ENCODE data around the gene STMP1.
"Not testable (repeated sequence)": the region's sequence is repeated elsewhere in the genome, so short reads cannot be mapped to it uniquely, and the experiment has no call there.

STMP1 gene

DNA sequence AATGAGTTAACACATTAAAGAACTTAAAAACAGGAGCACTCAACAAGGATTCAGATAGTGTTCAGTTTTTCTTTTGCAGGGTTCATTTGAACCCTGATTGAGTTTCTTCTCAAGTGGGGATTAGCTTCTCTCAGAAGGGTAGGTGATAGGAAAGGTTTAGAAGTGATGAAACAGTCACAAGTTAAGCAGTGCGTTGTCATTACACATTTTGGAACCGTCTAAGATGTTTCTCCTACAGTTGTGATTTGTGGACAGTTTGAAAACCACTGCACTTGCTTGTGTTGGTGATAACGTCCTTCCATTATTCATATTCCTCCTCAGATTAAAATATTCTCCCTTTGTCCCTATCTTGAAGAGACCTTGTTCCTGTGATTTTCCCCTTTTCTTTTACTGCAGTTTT lies 2.7 kb downstream of the STMP1 start:
- peak; percentile 43 for DNase-seq

DNA sequence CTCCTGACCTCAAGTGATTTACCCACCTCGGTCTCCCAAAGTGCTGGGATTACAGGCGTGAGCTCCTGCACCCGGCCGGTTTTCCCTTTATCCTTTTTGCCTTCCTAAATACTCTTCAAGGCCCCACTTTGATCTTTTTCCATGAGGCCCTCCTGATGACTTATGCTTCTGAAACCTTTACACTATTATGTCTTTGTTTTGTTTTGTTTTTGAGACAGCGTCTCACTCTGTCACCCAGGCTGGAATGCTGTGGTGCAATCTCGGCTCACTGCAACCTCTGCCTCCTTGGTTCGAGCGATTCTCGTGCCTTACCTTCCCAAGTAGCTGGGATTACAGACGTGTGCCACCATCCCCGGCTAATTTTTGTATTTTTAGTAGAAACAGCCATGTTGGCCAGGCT lies 3.8 kb downstream of the STMP1 start:
- no peak for DNase-seq

DNA sequence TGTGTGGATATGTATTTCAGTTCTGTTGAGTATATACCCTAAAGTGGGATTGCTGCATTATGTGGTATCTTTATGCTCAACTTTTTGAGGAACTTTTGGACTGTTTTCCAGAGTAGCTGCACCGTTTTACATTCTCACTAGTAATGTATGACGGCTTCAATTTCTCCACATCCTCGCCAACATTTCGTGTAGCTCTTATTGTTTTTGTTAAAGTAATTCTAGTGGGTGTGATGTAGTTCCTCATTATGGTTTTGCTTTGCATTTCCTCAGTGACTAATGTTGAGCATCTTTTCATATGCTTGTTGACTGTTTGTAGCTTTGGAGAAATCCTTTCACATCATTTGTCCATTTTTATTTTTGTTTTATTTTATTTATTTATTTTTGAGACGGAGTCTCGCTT lies 4.5 kb downstream of the STMP1 start:
- DNase-seq, result no peak

DNA sequence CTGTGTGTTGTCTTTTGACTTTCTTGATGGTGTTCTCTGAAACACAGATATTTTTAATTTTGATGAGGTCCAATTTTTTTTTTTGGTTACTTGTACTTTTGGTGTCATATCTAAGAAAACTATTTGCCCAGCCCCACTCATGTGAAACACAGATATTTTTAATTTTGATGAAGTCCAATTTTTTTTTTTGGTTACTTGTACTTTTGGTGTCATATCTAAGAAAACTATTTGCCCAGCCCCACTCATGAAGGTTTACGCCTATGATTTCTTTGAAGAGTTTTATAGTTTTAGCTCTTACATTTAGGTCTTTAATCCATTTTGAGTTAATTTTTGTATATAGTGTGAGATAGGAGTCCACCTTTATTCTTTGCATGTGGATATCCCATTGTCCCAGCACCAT lies 5.3 kb downstream of the STMP1 start:
- not testable (repeated sequence) for DNase-seq

DNA sequence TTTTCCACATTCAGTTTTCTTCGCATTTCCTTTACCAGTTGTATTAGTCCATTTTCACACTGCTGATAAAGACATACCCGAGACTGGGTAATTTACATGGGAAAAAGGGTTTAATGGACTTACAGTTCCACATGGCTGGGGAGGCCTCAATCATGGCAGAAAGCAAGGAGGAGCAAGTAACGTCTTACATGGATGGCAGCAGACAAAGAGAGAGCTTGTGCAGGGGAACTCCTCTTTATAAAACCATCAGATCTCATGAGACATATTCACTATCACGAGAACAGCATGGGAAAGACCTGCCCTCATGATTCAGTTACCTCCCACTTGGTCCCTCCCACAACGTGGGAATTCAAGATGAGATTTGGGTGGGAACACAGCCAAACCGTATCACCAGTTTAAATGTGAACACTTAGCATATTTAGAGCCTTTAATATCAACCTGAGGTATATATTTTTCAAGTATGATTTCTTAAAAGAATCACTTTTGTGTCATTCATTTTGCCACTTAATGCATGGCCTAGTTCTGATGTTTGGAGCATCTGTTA lies 6.6 kb downstream of the STMP1 start:
- DNase-seq, result not testable (repeated sequence)

DNA sequence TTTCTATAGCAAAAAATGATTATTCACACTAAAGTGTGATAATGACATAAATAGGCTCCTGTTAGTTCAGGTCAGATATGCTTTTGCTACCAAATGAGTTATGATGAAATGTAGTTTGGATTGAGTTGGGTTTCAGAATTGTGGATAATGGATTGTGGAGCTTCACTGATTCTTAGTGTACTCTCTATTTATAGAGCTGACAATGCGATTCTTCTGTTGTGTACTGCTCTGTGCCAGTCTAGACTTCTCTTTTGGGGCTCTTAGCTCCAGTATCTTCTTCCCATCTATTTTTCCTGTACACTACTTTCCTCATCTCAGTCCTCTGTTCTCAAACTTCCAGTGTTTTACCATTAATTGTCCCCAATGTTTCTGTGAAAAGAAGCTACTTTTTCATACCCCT lies 7.5 kb downstream of the STMP1 start:
- DNase-seq, result no peak

DNA sequence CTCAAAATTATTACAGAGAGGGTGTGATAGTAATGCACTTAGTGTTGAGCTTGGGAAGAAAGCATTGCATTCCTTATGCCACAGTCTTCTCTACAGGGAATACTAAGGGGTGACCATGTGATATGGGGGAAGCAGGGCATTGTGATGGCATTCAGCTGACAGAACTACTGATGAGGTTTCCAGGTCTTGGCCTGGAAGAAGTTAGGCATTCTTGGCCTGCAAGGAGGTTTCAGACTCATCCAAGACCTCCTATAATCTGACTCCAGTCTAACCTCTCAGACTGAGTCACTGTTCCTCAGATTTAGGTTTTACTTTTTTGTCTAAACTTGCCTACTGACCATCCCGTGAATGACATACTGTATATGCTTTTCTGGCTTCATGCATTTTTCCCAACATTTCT lies 7.9 kb downstream of the STMP1 start:
- no peak for DNase-seq

DNA sequence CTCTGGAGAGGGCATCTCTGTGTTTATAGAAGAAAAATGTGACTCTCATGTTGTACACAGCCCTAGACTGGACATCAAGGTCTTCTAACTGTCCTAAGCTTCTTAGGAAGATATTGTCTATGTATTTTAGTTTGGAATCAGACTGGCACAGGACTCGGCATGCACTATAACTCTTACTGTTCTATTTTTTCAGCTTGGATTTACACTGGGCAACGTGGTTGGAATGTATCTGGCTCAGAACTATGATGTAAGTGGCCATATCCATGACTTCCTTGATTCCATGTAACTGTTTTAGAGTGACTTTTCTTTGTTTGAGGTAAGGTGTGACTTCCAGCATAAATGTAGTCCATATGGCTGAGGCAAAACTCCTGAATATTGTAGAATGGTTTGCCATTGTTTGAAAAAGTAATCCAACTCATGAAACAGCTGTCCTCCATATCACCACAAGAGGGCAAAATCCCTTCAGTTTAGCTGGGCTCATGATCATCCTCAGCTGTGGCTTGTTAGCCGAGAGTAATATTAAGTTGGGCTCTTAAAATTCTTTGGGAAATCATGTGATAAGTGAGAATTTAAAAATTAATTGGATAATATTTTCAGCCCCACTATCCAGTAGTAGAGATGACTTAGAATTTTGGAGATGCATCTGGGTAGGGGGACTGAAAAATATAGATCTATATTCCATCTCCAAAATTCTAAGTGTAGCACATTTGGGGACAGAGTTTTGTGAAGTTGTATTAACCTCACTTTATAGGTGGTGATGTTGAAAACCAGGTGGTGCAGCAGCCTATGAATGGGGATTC lies 10.4 kb downstream of the STMP1 start:
- peak; percentile 87 for DNase-seq

DNA sequence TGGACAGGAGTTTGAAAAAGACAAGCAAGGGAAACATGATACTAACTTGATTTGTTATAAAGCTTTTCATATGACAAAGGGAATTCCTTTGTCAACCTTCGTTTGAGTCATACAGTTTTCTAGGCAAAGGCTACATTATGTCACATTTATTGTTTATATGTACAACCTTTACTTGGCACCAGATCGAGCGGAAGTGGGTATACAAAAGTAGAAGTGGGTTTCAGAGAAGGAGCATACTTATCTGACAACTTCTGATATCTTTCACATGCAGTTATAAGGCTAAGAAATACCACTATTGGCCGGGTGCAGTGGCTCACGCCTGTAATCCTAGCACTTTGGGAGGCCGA lies 11.0 kb downstream of the STMP1 start:
- peak; percentile 72 for DNase-seq

DNA sequence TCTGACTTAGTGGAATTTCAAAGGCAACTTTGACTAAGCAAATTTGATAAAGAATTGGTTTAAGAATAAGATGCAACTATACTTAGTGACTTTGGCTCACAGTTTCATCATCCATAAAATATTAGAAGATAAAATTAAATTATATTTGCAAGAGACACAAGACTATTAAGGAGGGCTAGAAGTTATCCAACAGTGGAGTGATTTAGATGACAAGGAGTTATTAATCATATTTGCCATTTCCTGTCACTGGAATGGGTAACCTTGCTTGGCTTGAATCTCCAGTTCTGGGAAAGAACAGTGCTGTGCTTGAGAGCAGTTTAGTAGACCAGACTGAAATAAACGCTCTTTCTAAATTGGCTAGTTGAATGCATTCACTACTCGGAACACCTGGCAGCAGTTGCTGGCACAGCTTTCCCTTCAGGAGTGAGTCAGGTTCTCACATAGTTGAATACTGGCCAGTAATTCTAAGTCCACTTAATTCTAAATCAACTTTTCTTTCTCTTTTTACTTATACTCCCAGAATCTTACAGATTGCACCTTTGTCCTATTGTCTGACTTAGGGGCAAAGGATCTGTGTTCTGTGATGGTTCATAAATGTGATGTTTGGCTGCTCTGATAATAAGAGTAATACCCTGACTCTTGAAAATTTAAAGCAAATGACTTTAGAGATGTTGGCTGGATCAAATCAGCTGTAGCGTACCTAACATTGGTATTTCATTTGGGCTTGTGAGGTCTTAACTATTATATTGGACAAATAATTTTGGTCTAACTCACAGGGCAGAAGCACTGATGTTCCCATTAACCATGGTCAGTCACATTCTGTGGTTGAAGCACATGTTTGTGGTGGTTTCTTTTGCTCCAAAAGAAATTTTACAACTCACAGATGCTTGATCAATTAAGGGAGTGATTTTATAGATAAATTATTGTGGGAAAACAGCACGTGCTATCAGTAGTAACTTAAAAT lies 16.6 kb downstream of the STMP1 start:
- DNase-seq, result no peak

DNA sequence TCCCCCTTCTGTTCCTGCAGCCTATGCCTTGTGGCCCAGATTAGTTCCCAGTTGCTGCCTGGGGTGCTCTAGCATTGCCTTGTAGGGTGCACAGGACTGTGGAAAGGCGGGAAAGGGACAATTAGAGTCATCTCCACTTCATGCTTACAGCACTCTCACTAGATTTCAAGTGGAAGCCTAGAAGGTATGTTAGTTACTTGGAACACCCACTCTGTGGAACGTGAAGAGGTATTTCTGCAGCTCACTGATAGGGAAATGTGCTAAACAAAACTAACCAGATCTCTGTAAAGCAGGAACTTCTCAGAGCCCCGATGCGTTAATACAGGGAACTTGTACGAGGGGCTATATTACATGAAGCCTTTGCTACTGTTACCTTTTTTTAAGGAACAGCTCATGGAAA lies 19.4 kb downstream of the STMP1 start:
- DNase-seq, result peak; percentile 46

DNA sequence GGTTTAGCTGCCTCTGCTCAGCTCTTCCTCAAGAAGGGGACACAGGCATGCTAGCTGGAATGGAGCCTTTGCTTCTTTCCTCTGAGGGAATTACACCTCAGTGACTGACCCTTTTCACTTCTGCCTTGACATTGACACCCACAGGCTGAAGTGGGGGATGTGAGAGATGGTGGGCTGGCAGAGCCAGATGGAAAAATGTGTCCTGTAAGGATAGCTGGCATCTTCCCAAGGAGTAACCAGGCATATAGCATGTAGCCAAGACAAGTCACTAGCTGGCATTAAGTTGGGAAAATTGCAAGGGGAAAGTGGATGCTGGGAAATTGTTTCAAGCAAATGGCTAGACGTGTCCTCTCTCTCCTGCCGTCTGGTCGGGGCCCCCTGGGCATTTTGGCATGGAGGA lies 19.9 kb downstream of the STMP1 start:
- DNase-seq, result no peak

DNA sequence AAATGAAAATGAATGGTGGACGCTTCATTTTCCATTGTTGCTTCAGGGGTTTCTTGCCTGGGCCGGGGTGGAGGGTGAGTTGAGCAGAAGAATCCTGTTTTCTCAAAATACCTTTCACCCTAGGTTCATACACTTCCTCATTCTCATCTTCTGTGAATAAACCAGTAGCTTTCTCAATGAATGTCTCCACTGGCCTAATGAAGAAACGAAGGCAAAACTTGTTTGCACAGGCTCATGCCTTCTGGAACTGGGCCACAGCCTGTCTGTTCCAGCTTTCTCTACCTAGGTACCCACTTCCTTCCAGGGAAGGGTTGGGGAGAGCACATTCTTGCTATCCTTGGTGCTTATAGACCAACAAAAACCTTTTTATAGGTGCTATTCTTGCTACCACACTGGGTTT lies 21.3 kb downstream of the STMP1 start:
- no peak for DNase-seq

DNA sequence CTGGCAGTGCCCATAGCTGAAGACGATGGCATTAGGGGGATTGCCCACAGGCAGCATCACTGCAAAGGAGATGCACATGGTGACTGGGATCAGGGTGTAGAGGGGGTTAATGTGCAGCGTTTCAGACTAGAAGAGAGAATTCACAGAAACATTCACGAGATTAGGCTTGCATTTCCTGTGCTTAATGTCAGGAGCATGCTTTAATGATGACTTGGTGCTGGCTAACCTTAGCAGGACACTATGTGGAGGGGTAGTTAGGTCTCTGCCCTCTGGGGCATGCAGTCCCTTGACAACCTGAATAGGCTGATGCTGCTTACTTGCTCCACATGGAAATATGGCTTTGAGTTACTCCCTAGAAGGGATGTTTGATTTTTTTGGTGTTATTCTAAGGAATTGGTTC lies 21.8 kb downstream of the STMP1 start:
- no peak for DNase-seq

DNA sequence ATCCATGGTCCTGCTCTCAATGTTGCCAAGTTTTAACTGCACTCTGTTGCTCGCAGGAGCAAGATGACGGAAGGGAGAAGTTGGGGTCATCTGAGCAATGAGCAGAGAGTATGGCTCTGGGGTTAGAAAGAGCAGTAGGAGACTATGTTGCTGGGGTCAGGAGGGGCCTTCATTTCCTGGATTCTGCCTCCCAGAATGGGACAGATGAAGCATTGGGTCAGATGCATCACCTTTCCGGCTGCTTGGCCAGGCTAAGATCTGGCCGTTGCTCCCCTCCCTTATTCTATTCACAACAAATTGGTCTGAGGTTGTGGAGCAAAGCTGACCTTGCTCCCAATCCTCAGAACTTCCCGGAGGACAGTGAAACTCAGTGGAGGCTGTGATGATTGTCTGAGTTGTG lies 22.4 kb downstream of the STMP1 start:
- no peak for DNase-seq

DNA sequence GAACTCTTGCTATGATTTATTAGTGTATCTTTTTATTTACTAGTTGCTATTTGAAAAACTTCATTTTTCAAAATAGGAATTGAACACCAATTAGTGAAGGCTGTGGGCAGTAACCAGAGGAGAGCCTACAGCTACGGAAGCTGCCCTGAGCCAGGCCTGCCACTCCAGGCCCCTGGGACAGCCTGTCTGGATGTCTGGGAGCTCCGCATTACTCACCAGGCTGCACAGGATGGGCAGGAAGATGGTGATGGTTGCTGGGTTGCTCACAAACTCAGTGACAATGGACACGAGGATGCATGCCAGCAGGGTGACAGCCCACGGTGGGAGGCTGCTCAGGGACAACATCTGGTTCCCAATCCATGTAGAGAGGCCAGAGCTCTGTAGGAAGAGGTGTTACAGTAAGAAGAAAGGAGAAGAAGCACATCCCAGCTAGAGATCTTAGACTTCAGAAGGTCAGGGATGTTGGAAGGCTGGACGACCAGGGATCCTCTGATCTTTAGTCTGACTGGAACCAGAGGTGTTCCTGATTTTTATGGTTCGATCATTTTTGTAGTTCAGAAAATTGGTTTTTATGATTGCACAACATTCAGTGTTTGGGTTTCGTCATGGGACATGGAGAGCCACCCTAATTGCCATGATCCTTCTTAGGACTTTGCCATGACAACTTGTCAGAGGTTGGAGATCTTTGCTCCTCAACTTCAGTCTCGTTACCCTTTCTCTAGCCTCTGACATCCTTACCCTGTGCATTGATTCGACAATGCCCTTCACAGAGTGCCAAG lies 23.2 kb downstream of the STMP1 start:
- DNase-seq, result no peak

DNA sequence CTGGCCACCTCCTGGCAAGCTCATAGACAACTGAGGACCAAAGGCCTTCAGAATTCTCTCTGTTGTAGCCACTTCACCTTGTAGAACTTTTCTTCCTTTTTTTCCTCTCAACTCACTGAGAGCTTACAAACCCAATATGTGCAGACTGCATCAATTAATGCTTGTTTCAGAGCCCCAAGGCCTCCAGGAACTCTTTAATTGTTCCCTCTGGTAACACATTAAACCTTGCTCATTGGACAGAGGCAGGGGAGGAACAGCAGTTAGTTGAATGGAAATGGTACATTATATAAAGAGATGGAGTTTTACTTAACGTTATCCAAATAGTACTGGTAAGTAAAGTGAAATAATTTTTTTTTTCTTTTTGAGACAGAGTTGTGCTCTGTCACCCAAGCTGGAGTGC lies 25.2 kb downstream of the STMP1 start:
- DNase-seq, result no peak

DNA sequence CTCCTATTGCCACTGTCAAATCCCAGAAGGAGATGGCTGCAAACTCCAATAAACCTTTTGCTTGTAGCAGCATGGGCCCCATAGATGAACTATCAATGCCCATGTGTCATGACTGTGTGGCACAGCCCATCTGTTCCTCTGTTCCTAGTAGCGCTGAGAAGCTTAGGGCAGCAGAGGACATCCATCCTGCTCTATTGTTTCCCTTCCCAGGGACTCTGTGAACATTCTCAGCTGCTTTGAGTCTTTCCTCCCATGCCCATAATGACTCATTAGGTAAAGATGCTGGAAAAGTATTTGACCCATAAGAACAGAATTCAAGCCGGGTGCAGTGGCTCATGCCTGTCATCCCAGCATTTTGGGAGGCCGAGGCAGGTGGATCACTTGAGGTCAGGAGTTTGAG lies 28.3 kb downstream of the STMP1 start:
- no peak for DNase-seq

DNA sequence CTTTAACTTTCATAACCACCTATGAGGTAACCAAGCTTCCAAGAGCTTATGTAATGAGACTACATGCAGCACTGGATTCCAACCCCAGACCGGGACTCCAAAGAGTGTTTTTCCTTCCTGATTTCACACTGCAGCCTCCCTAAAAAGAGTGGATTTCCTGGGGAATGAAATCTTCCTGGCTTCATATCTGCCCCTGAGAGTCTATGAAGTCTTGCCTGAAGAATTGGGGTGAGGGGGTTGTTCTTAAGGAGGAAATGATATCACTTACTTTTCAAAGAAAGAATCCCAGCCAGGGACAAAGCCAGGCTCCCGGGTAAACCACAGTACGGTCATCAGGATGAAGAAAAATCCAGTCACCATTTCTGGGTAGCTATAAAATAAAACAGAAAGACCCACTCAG lies 29.7 kb downstream of the STMP1 start:
- DNase-seq, result no peak

DNA sequence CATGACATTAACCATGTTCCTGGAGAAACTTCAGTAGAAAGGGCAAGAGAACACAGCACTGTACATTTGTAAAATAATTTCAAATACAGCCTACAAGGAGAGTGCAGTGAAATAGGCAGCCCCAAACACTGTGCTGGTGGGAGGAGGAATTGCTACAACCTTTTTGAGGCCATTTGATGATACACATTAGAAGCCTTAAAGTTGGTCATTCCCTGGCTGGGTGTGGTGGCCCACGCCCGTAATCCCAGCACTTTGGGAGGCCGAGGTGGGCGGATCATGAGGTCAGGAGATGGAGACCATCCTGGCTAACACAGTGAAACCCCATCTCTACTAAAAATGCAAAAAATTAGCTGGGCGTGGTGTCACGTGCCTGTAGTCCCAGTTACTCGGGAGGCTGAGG lies 30.3 kb downstream of the STMP1 start:
- DNase-seq, result not testable (repeated sequence)

DNA sequence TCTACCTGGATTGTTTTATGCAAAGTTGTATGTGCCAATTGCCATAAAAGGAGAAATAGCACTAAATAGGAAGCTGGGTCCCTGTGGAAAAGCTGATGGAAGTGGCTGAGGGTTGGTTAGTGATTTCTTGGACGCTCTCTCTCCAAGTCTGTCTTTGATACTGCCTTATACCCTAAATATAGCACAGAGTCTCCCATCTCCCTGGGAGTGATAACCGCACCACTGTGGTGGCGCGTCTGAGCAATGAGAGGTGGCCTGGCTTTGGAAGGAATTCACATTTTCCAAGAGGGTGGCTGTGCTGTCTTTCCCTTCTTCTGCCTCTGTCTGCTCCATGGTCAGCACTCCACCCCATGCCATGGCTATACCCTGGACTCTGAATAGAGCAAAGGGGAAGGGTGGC lies 31.2 kb downstream of the STMP1 start:
- DNase-seq, result no peak

DNA sequence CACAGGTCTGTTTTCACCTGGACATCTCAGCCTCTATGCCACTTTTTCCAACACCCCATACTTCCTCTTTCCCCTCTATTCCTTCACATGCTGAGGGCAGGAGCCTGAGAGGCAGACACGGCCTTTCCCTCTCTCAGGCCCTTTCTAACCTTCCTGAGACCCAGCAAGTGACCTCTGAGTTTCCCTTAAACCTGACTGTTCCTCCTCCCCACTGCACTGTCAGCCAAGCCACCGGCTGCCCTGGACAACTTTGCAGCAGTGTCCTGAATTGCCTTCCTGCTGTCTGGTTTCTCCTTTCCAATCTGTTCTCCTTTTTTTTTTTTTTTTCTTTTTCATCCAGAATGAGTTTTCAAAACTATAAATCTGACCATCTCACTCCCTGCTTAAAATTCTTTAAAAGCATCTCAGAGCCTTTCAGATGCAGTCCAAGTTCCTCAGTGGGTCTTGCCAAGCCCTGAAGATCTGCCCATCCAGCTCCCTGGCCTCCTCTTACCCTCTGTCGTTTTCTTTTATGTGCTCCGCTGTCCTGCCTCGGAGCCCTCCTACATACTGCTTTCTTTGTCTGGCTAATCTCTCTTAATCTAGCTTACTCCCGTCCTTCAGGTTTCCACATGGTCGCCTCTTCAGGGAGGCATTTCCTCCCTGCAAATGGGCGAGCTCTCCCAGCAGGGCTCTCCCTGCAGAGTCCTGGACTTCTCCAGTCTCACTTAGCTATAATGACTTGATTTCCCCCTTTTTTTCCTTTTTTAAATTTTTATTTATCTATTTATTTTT lies 35.1 kb downstream of the STMP1 start:
- no peak for DNase-seq

All from hematopoietic multipotent progenitor cell treated with erythropoietin and hydrocortisone succinate and interleukin-3 and kit ligand, for 6 days (in vitro differentiated cells).